Right lung (tissue), 5 donors: ENCODE measurements around the gene VOPP1. TPM values are rescaled to one million over a fixed set of nuclear protein-coding genes. Genes with fewer than 3 reads are reported as not detected.
"Not testable (repeated sequence)": the region's sequence is repeated elsewhere in the genome, so short reads cannot be mapped to it uniquely, and the experiment has no call there.

Experiments
- DNase-seq, 2 donors: peaks; one replicate each; pipeline ENCODE4 v3.0.0-alpha.2; 2013
- polyA plus RNA-seq, 5 donors: library from polyadenylated mRNA; unstranded; fragments of 120-200 nt; gene quantifications; one replicate each; pipeline versions ENCODE4 v1.2.1 to v1.2.3, GENCODE V29; 2013; ENCODE audit warnings: inconsistent platforms in 1 of 5, low replicate concordance in 1 of 5; ENCODE audit not compliant: insufficient read length in 5 of 5, insufficient read depth in 1 of 5

Gene VOPP1
- polyA plus RNA-seq, 5 donors, result 35.0 to 38.8 (median 36.8) TPM

GRCh38 chr7:55472928-55473725 is 99.2 kb downstream of the VOPP1 start:
- no peak for DNase-seq

GRCh38 chr7:55472406-55472805 is 99.9 kb downstream of the VOPP1 start:
- not testable (repeated sequence) for DNase-seq

GRCh38 chr7:55471594-55471993 is 100.7 kb downstream of the VOPP1 start:
- not testable (repeated sequence) for DNase-seq

- DNase-seq, result no peak
Observed at GRCh38 chr7:55470261-55470660, 102.0 kb downstream of the VOPP1 start.

- no peak for DNase-seq
Observed at GRCh38 chr7:55469721-55470120, 102.6 kb downstream of the VOPP1 start.

- no peak for DNase-seq
Observed at GRCh38 chr7:55469271-55469681, 103.0 kb downstream of the VOPP1 start.

GRCh38 chr7:55468495-55468894 is 103.8 kb downstream of the VOPP1 start:
- DNase-seq, result no peak

- DNase-seq, result no peak
Observed at GRCh38 chr7:55467047-55467593, 105.2 kb downstream of the VOPP1 start.

- DNase-seq, result no peak
Observed at GRCh38 chr7:55465691-55466090, 106.6 kb downstream of the VOPP1 start.

- DNase-seq, result no peak
Observed at GRCh38 chr7:55464422-55464821, 107.9 kb downstream of the VOPP1 start.

- DNase-seq, result no peak
Observed at GRCh38 chr7:55463686-55464262, 108.5 kb downstream of the VOPP1 start.

GRCh38 chr7:55458351-55458750 is 114.0 kb downstream of the VOPP1 start:
- DNase-seq, result no peak

GRCh38 chr7:55457801-55458200 is 114.5 kb downstream of the VOPP1 start:
- no peak for DNase-seq

GRCh38 chr7:55452971-55453370 is 119.3 kb downstream of the VOPP1 start:
- DNase-seq, result no peak

- DNase-seq, result no peak
Observed at GRCh38 chr7:55449992-55450535, 122.2 kb downstream of the VOPP1 start.

- no peak for DNase-seq
Observed at GRCh38 chr7:55449205-55449991, 122.9 kb downstream of the VOPP1 start.

- no peak for DNase-seq
Observed at GRCh38 chr7:55448526-55448925, 123.8 kb downstream of the VOPP1 start.

- no peak for DNase-seq
Observed at GRCh38 chr7:55444786-55445185, 127.5 kb downstream of the VOPP1 start.

- DNase-seq, result no peak
Observed at GRCh38 chr7:55441774-55442522, 130.4 kb downstream of the VOPP1 start.

GRCh38 chr7:55441002-55441401 is 131.3 kb downstream of the VOPP1 start:
- no peak for DNase-seq

- no peak for DNase-seq
Observed at GRCh38 chr7:55440040-55440690, 132.1 kb downstream of the VOPP1 start.
